SIG-M5 treated with dmso at 0.1 percent for 504 hours (cell line): Measurements from ENCODE around the gene ZIC5.
"Not testable (repeated sequence)": the region's sequence is repeated elsewhere in the genome, so short reads cannot be mapped to it uniquely, and the experiment has no call there.

ENCODE experiments used
- DNase-seq: peaks from one replicate; lab custom pipeline; 2025; ENCODE audit not compliant: unreplicated experiment; lab: John Stamatoyannopoulos, UW

ZIC5 gene

GRCh38 chr13:99961636-99962035, 9.9 kb downstream of the ZIC5 start:
- DNase-seq, result no peak

- DNase-seq, result no peak
Observed at GRCh38 chr13:99960663-99961311, 10.8 kb downstream of the ZIC5 start.

GRCh38 chr13:99959540-99960230, 11.9 kb downstream of the ZIC5 start:
- no peak for DNase-seq

- DNase-seq, result no peak
Observed at GRCh38 chr13:99959127-99959539, 12.4 kb downstream of the ZIC5 start.

GRCh38 chr13:99958406-99959126, 13.0 kb downstream of the ZIC5 start:
- no peak for DNase-seq

GRCh38 chr13:99956473-99957349, 14.9 kb downstream of the ZIC5 start:
- no peak for DNase-seq

GRCh38 chr13:99955747-99956472, 15.7 kb downstream of the ZIC5 start:
- no peak for DNase-seq

- no peak for DNase-seq
Observed at GRCh38 chr13:99955107-99955746, 16.3 kb downstream of the ZIC5 start.

- no peak for DNase-seq
Observed at GRCh38 chr13:99953138-99953755, 18.3 kb downstream of the ZIC5 start.

- DNase-seq, result not testable (repeated sequence)
Observed at GRCh38 chr13:99951666-99952065, 19.9 kb downstream of the ZIC5 start.

- DNase-seq, result no peak
Observed at GRCh38 chr13:99949679-99950413, 21.7 kb downstream of the ZIC5 start.

- DNase-seq, result no peak
Observed at GRCh38 chr13:99948907-99949678, 22.5 kb downstream of the ZIC5 start.

- DNase-seq, result no peak
Observed at GRCh38 chr13:99948411-99948810, 23.2 kb downstream of the ZIC5 start.

GRCh38 chr13:99947666-99948065, 23.9 kb downstream of the ZIC5 start:
- DNase-seq, result no peak

GRCh38 chr13:99945515-99945914, 26.1 kb downstream of the ZIC5 start:
- not testable (repeated sequence) for DNase-seq

GRCh38 chr13:99944606-99945005, 27.0 kb downstream of the ZIC5 start:
- no peak for DNase-seq

GRCh38 chr13:99944102-99944501, 27.5 kb downstream of the ZIC5 start:
- no peak for DNase-seq

- DNase-seq, result no peak
Observed at GRCh38 chr13:99941911-99942310, 29.7 kb downstream of the ZIC5 start.
